ENCODE results near the gene SLK. TPM values are rescaled to one million over a fixed set of nuclear protein-coding genes. Genes with fewer than 3 reads are reported as not detected.

Gene SLK
- total RNA-seq, 1 experiment from 2014 or later = 40.8 TPM

DNA sequence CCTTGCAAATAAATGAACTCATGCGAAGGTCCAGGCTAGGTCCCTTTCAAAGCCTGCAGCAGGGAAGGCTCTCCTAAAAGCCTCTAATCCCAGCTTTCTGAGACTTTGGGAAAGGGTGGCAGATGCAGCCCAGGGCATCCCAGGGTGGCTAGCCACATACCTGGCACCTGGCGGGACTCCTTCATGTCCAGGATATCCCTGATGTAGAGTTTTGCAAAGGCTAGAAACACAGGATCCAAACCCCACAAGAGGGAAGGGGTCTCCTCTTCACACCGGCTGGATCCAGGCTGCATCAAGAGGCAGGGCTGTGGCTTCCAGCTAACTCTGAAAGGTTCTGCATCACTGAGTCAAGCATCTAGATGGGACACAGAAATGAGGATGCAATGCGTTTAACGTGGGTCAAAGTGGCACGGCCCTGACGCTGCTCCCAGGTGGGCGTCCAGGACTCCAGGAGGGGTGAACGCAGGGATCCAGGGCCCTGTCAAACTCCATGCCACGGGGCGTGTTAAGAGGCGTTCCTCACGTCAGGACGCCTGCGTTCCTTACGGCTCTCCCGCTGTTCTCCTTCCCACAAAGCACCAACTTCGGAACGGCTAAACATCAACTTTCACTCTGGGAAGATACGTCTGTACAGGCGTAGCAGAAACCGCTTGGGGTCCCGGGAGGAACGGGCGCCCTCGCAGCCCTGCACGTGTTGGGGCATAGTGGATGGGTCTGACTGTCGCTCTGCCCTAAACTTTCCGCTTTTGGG lies 49.5 kb upstream of the SLK start:
- POLR2A ChIA-PET = interaction anchor here (1.0 kb wide), 1 partner anchor 204 kb away, joined by 3 read pairs; the partner anchor contains the start of gene SFR1
- Histone ChIP-seq H3K4me3 (ENCODE audit: low read depth in 2 of 2, low read length in 2 of 2) (peak overlapping the region; percentile 86 to 90), H3K27ac (ENCODE audit: low read length) (peak overlapping the region; percentile 98), H3K27me3 (ENCODE audit: control insufficient read depth, insufficient read depth, low read length) (no peaks in the 10 kb centered on the region), H3K36me3 (ENCODE audit: control insufficient read depth, insufficient read depth, low read length) (peaks cover 7% of the 10 kb centered on the region; the same call in 1 of the 2 replicates), H3K4me1 (ENCODE audit: control insufficient read depth, insufficient read depth, low read length) (peaks cover 28% of the 10 kb centered on the region), H3K9me3 (ENCODE audit: control insufficient read depth, insufficient read depth, low read depth, low read length) (peaks cover 8% of the 10 kb centered on the region; the same call in 1 of the 2 replicates)
- DNase-seq (ENCODE audit: low read depth, low spot score) (no peak), ATAC-seq (peak; percentile 67)
- CTCF ChIA-PET = no interaction called here
- BruUV-seq (replicated peaks) = no TSS peak
- in situ Hi-C loops (cut with HindIII; ENCODE audit: low pct_unique_long_range_greater_than_20kb, low sequenced_read_pairs) (no loop called here), intact Hi-C loops (cut with micrococcal nuclease; ENCODE audit: unreplicated experiment) (loop anchor here (5.0 kb wide), 1 partner anchor 50 kb away; the partner anchor contains the start of gene SLK)
- TF ChIP-seq, protein P1, sequence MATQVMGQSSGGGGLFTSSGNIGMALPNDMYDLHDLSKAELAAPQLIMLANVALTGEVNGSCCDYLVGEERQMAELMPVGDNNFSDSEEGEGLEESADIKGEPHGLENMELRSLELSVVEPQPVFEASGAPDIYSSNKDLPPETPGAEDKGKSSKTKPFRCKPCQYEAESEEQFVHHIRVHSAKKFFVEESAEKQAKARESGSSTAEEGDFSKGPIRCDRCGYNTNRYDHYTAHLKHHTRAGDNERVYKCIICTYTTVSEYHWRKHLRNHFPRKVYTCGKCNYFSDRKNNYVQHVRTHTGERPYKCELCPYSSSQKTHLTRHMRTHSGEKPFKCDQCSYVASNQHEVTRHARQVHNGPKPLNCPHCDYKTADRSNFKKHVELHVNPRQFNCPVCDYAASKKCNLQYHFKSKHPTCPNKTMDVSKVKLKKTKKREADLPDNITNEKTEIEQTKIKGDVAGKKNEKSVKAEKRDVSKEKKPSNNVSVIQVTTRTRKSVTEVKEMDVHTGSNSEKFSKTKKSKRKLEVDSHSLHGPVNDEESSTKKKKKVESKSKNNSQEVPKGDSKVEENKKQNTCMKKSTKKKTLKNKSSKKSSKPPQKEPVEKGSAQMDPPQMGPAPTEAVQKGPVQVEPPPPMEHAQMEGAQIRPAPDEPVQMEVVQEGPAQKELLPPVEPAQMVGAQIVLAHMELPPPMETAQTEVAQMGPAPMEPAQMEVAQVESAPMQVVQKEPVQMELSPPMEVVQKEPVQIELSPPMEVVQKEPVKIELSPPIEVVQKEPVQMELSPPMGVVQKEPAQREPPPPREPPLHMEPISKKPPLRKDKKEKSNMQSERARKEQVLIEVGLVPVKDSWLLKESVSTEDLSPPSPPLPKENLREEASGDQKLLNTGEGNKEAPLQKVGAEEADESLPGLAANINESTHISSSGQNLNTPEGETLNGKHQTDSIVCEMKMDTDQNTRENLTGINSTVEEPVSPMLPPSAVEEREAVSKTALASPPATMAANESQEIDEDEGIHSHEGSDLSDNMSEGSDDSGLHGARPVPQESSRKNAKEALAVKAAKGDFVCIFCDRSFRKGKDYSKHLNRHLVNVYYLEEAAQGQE (IDR thresholded peaks at IDR 0.05; ENCODE audit: insufficient read depth in 1 of 2, low read depth in 2 of 2, low read length in 1 of 2) = 0 out of 4 replicates have a peak, but pooled peaks of 1 of the 2 experiments have one; percentile 16
- no peak for TF ChIP-seq TCF7L2 (IDR thresholded peaks at IDR 0.05; ENCODE audit: low read depth, low read length)
- TF ChIP-seq SIN3A (IDR thresholded peaks at IDR 0.05; ENCODE audit: borderline replicate concordance, insufficient read depth, low read depth, low read length) = peak; percentile 68; the same call in 1 of the 2 replicates

DNA sequence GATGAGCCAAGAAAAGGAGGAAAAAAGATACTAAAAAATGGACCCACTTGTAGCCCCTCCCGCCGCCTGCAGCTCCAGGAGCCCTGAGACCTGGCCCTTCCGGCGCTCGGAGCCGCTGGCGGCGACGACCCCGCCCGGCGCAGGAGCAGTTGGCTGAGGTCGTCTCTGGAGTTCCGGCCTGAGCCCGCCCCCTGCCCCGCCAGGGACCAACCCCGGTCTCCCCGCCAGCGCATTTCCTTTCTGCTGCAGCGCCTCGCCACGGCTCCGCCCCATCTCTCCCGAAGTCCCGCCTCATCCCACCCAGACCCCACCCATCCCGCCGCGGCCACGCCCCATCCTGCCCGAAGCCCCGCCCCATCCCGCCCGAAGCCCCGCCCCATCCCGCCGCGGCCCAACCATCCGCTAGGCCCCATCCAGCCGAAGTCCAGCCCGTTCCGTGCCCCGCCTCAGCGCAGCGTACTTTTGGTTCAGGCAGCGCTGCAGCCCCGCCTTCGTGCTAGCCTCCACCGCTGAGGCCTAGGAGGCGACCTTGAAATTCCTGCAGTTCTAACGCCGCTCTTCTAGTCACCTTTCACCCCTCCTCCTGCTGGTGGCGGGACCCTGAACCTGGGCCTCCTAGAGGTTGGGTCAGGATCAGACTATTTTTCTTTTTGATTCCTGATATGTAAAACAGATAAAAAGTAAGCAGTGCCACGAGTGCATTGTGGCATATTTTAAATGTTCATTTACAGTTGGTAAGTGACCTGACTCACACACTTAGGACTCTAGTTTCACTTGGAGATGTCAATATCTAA lies 48.7 kb upstream of the SLK start, which contains the start of gene STN1:
Gene STN1 (minus strand): TSS at position 132 of the 794 bp plus-strand sequence. CDS start 590 bp downstream, outside the sequence.
- CTCF ChIA-PET = no interaction called here
- peak within 1 kb of the TSS; percentile 98 for H3K27ac ChIP-seq (ENCODE audit: low read length)
- in situ Hi-C loops (cut with HindIII; ENCODE audit: low pct_unique_long_range_greater_than_20kb, low sequenced_read_pairs) (no loop called here), intact Hi-C loops (cut with micrococcal nuclease; ENCODE audit: unreplicated experiment) (loop anchor here (5.0 kb wide), 1 partner anchor 49 kb away; the partner anchor contains the start of gene SLK)
- ATAC-seq (peak; percentile 98), DNase-seq (ENCODE audit: low read depth, low spot score) (peak; percentile 76)
- peaks cover 28% of the 10 kb centered on the region for H3K4me1 ChIP-seq (ENCODE audit: control insufficient read depth, insufficient read depth, low read length)
- no peak for TF ChIP-seq TCF7L2 (IDR thresholded peaks at IDR 0.05; ENCODE audit: low read depth, low read length)
- peak; percentile 97 for TF ChIP-seq POLR2AphosphoS5 (IDR thresholded peaks at IDR 0.05; ENCODE audit: low read depth, low read length)
- no peaks in the 10 kb centered on the region for H3K27me3 ChIP-seq (ENCODE audit: control insufficient read depth, insufficient read depth, low read length)
- POLR2A ChIA-PET = interaction anchor here (1.0 kb wide), 1 partner anchor 203 kb away, joined by 3 read pairs; the partner anchor contains the start of gene SFR1
- peak within 1 kb of the TSS; percentile 86 to 90 for H3K4me3 ChIP-seq (ENCODE audit: low read depth in 2 of 2, low read length in 2 of 2)
- H3K9me3 ChIP-seq (ENCODE audit: control insufficient read depth, insufficient read depth, low read depth, low read length) = peaks cover 8% of the 10 kb centered on the region; the same call in 1 of the 2 replicates
- H3K36me3 ChIP-seq (ENCODE audit: control insufficient read depth, insufficient read depth, low read length) = peaks cover 7% of the 10 kb centered on the region; the same call in 1 of the 2 replicates
- no TSS peak for BruUV-seq (replicated peaks)

DNA sequence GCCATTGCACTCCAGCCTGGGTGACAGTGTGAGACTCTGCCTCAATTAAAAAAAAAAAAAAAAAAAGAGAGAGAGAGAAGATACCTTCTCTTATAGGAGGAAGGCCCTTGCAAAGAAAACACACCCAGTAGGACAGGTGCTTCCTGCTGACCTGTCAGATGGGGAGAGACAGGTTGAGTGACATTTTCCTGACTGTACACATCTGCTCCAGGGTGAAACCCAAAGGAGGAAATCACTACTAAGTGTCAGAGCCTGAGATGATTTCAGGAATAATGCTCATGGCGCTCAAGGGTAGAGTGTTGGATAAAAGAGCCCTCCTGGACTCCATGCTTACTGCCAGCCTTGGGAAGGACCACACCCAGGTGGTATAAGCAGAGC lies 47.3 kb upstream of the SLK start:
- BruUV-seq (replicated peaks) = no TSS peak
- ATAC-seq (no peak), DNase-seq (ENCODE audit: low read depth, low spot score) (no peak)
- no peak overlapping the region for H3K4me3 ChIP-seq (ENCODE audit: low read depth in 2 of 2, low read length in 2 of 2)
- in situ Hi-C loops (cut with HindIII; ENCODE audit: low pct_unique_long_range_greater_than_20kb, low sequenced_read_pairs) = no loop called here
- peaks cover 28% of the 10 kb centered on the region for H3K4me1 ChIP-seq (ENCODE audit: control insufficient read depth, insufficient read depth, low read length)
- H3K27ac ChIP-seq (ENCODE audit: low read length) = peak overlapping the region; percentile 18
- intact Hi-C loops (cut with micrococcal nuclease; ENCODE audit: unreplicated experiment) = loop anchor here (5.0 kb wide), 1 partner anchor 48 kb away; the partner anchor contains the start of gene SLK
- CTCF ChIA-PET = no interaction called here
- peaks cover 8% of the 10 kb centered on the region; the same call in 1 of the 2 replicates for H3K9me3 ChIP-seq (ENCODE audit: control insufficient read depth, insufficient read depth, low read depth, low read length)
- POLR2A ChIA-PET = no interaction called here
- no peaks in the 10 kb centered on the region for H3K27me3 ChIP-seq (ENCODE audit: control insufficient read depth, insufficient read depth, low read length)
- H3K36me3 ChIP-seq (ENCODE audit: control insufficient read depth, insufficient read depth, low read length) = peaks cover 7% of the 10 kb centered on the region; the same call in 1 of the 2 replicates
- TF ChIP-seq POLR2AphosphoS5 (IDR thresholded peaks at IDR 0.05; ENCODE audit: low read depth, low read length) (no peak), SIN3A (IDR thresholded peaks at IDR 0.05; ENCODE audit: borderline replicate concordance, insufficient read depth, low read depth, low read length) (no peak), TCF7L2 (IDR thresholded peaks at IDR 0.05; ENCODE audit: low read depth, low read length) (no peak)
- TF ChIP-seq, protein P2, sequence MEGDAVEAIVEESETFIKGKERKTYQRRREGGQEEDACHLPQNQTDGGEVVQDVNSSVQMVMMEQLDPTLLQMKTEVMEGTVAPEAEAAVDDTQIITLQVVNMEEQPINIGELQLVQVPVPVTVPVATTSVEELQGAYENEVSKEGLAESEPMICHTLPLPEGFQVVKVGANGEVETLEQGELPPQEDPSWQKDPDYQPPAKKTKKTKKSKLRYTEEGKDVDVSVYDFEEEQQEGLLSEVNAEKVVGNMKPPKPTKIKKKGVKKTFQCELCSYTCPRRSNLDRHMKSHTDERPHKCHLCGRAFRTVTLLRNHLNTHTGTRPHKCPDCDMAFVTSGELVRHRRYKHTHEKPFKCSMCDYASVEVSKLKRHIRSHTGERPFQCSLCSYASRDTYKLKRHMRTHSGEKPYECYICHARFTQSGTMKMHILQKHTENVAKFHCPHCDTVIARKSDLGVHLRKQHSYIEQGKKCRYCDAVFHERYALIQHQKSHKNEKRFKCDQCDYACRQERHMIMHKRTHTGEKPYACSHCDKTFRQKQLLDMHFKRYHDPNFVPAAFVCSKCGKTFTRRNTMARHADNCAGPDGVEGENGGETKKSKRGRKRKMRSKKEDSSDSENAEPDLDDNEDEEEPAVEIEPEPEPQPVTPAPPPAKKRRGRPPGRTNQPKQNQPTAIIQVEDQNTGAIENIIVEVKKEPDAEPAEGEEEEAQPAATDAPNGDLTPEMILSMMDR (IDR thresholded peaks at IDR 0.05) = no peak
- TF ChIP-seq, protein P1 (IDR thresholded peaks at IDR 0.05; ENCODE audit: insufficient read depth in 1 of 2, low read depth in 2 of 2, low read length in 1 of 2) = no peak

Measured in Panc1 (cell line).